Prostate gland (tissue), 2 donors: Measurements from ENCODE around the gene MAD1L1.

ENCODE experiments used
- CTCF ChIP-seq, 4 experiments: fragments of 200-600 bp in 2 of 4; fragments of 450-650 bp in 2 of 4; sonication (generic) in 2 of 4; IDR thresholded peaks; 1 replicate in 3 of 4; 2 replicates in 1 of 4; pipeline ENCODE4 v1.5.1; 2016 to 2019; ENCODE audit warnings: antibody characterized with exemption in 4 of 4, mild to moderate bottlenecking in 2 of 4, moderate library complexity in 2 of 4
- POLR2A ChIP-seq: fragments of 450-650 bp; IDR thresholded peaks from one replicate; pipeline ENCODE4 v1.6.1; 2016; ENCODE audit warnings: antibody characterized with exemption, mild to moderate bottlenecking

GRCh38 chr7:1967512-1968396 lies 265.0 kb downstream of the MAD1L1 start:
- TF ChIP-seq CTCF (IDR thresholded peaks at IDR 0.05) (no peak), POLR2A (no peak)
